Measurements from ENCODE around the gene RNF223. TPM values are rescaled to one million over a fixed set of nuclear protein-coding genes. Genes with fewer than 3 reads are reported as not detected.

The RNF223 gene
- polyA plus RNA-seq, 1 donor (not counting 4 experiments of a cell fraction or from before 2014, with no cell fraction given), result 0.22 TPM

- Histone ChIP-seq H3K27ac (ENCODE audit: control insufficient read depth, insufficient read depth, low read length) (no peak overlapping the region), H3K36me3 (ENCODE audit: control insufficient read depth in 2 of 2, extremely low read depth in 1 of 2, insufficient read depth in 2 of 2, low read length in 2 of 2) (peaks cover 31 to 40% of the 10 kb centered on the region in 2 experiments), H2AFZ (ENCODE audit: control insufficient read depth, low read length) (no peak overlapping the region), H3K4me3 (ENCODE audit: control insufficient read depth in 2 of 3, extremely low read depth in 1 of 3, insufficient read depth in 2 of 3, low read depth in 1 of 3, low read length in 3 of 3) (no peak overlapping the region), H3K9ac (ENCODE audit: control insufficient read depth, extremely low read depth, insufficient read depth, low read length) (no peak overlapping the region), H3K4me2 (ENCODE audit: control insufficient read depth, extremely low read depth, insufficient read depth, low read depth, low read length) (no peak overlapping the region), H3K9me3 (ENCODE audit: control insufficient read depth, low read depth, low read length) (no peaks in the 10 kb centered on the region), H3K4me1 (ENCODE audit: control insufficient read depth, extremely low read depth, insufficient read depth, low read length) (peaks cover 16% of the 10 kb centered on the region), H4K20me1 (ENCODE audit: control insufficient read depth, extremely low read depth, insufficient read depth, low read length) (peaks cover 61% of the 10 kb centered on the region), H3K27me3 (ENCODE audit: control insufficient read depth, extremely low read depth, insufficient read depth, low read length) (no peaks in the 10 kb centered on the region), H3K79me2 (ENCODE audit: control insufficient read depth, insufficient read depth, low read length) (peaks cover 48% of the 10 kb centered on the region), H3K9me1 (ENCODE audit: control insufficient read depth, extremely low read depth, insufficient read depth, low read length) (peaks cover 13% of the 10 kb centered on the region)
- TF ChIP-seq CTCF (optimal IDR thresholded peaks at IDR 0.05 in 1 of 3, IDR thresholded peaks at IDR 0.05 in 1 of 3, conservative IDR thresholded peaks at IDR 0.05 in 1 of 3; ENCODE audit: extremely low read depth in 1 of 3, insufficient read depth in 2 of 3, low read length in 3 of 3) (no peak), EZH2 (IDR thresholded peaks at IDR 0.05; ENCODE audit: low read length) (no peak)
- dilution Hi-C loops (cut with MboI; ENCODE audit: extremely low pct_ligation_motif_present, low sequenced_read_pairs), result no loop called here
- no peak for FAIRE-seq
- DNase-seq (ENCODE audit: low read depth, low spot score), result no peak
Observed at GRCh38 chr1:1035291-1035943, 38.7 kb downstream of the RNF223 start.

GRCh38 chr1:1034439-1034781 is 39.7 kb downstream of the RNF223 start:
- Histone ChIP-seq H3K4me2 (ENCODE audit: control insufficient read depth, extremely low read depth, insufficient read depth, low read depth, low read length) (no peak overlapping the region), H3K9me3 (ENCODE audit: control insufficient read depth, low read depth, low read length) (no peaks in the 10 kb centered on the region), H3K79me2 (ENCODE audit: control insufficient read depth, insufficient read depth, low read length) (peaks cover 54% of the 10 kb centered on the region), H3K36me3 (ENCODE audit: control insufficient read depth in 2 of 2, extremely low read depth in 1 of 2, insufficient read depth in 2 of 2, low read length in 2 of 2) (peaks cover 28 to 40% of the 10 kb centered on the region in 2 experiments), H3K9me1 (ENCODE audit: control insufficient read depth, extremely low read depth, insufficient read depth, low read length) (peaks cover 10% of the 10 kb centered on the region), H3K4me1 (ENCODE audit: control insufficient read depth, extremely low read depth, insufficient read depth, low read length) (peaks cover 9% of the 10 kb centered on the region), H3K9ac (ENCODE audit: control insufficient read depth, extremely low read depth, insufficient read depth, low read length) (no peak overlapping the region), H3K4me3 (ENCODE audit: control insufficient read depth in 2 of 3, extremely low read depth in 1 of 3, insufficient read depth in 2 of 3, low read depth in 1 of 3, low read length in 3 of 3) (no peak overlapping the region), H3K27ac (ENCODE audit: control insufficient read depth, insufficient read depth, low read length) (no peak overlapping the region), H4K20me1 (ENCODE audit: control insufficient read depth, extremely low read depth, insufficient read depth, low read length) (peaks cover 56% of the 10 kb centered on the region), H2AFZ (ENCODE audit: control insufficient read depth, low read length) (no peak overlapping the region), H3K27me3 (ENCODE audit: control insufficient read depth, extremely low read depth, insufficient read depth, low read length) (no peaks in the 10 kb centered on the region)
- FAIRE-seq (no peak), DNase-seq (ENCODE audit: low read depth, low spot score) (no peak)
- TF ChIP-seq EZH2 (IDR thresholded peaks at IDR 0.05; ENCODE audit: low read length) (no peak), CTCF (optimal IDR thresholded peaks at IDR 0.05 in 1 of 3, IDR thresholded peaks at IDR 0.05 in 1 of 3, conservative IDR thresholded peaks at IDR 0.05 in 1 of 3; ENCODE audit: extremely low read depth in 1 of 3, insufficient read depth in 2 of 3, low read length in 3 of 3) (no peak)
- dilution Hi-C loops (cut with MboI; ENCODE audit: extremely low pct_ligation_motif_present, low sequenced_read_pairs), result no loop called here
